ENCODE results near the gene MYO9B.

MYO9B gene

GRCh38 chr19:17260842-17261325 lies 185.3 kb downstream of the MYO9B start:
- FAIRE-seq (no peak), DNase-seq (ENCODE audit: low spot score) (peak; percentile 74)

- FAIRE-seq: no peak
- no peak for DNase-seq (ENCODE audit: low spot score)
Observed at GRCh38 chr19:17262557-17262956, 187.0 kb downstream of the MYO9B start.

Measured in urothelium cell line (cell line).